Bronchial epithelial cell (primary cell): ENCODE data around the gene PLD5. TPM values are rescaled to one million over a fixed set of nuclear protein-coding genes. Genes with fewer than 3 reads are reported as not detected.

ENCODE experiments used
- DNase-seq: peaks from one replicate; pipeline ENCODE4 v3.0.0-alpha.2; 2010; ENCODE audit warnings: low read depth
- FAIRE-seq: peaks from 2 replicates; lab custom pipeline; 2011; peaks lifted over from hg19 to GRCh38; lab: Jason Lieb, UNC
- H3K27me3 ChIP-seq: 2 replicates; pipeline ENCODE4 v1.5.1; 2011; ENCODE audit warnings: low read length; ENCODE audit not compliant: control insufficient read depth, insufficient read depth
- H3K36me3 ChIP-seq: 2 replicates; pipeline ENCODE4 v1.5.1; 2011; ENCODE audit warnings: low read length; ENCODE audit not compliant: control insufficient read depth, insufficient read depth
- H3K4me3 ChIP-seq: 2 replicates; pipeline ENCODE4 v1.5.1; 2011; ENCODE audit warnings: mild to moderate bottlenecking, low read depth, low read length, control low read depth
- total RNA-seq: library from RNA; depleted of rRNA; stranded (reverse); fragments of >200 nt; gene quantifications from 2 replicates; pipeline ENCODE4 v1.2.1, GENCODE V29; 2014
- TF ChIP-seq, protein P1 (sequence below): IDR thresholded peaks from 2 replicates; pipeline ENCODE4 v1.5.1; 2011; ENCODE audit warnings: mild to moderate bottlenecking, moderate library complexity, low read length, control low read depth, inconsistent platforms; ENCODE audit not compliant: insufficient read depth, severe bottlenecking

The PLD5 gene
- under 0.01 TPM in 1 of 2 replicates, not detected in the other for total RNA-seq

DNA sequence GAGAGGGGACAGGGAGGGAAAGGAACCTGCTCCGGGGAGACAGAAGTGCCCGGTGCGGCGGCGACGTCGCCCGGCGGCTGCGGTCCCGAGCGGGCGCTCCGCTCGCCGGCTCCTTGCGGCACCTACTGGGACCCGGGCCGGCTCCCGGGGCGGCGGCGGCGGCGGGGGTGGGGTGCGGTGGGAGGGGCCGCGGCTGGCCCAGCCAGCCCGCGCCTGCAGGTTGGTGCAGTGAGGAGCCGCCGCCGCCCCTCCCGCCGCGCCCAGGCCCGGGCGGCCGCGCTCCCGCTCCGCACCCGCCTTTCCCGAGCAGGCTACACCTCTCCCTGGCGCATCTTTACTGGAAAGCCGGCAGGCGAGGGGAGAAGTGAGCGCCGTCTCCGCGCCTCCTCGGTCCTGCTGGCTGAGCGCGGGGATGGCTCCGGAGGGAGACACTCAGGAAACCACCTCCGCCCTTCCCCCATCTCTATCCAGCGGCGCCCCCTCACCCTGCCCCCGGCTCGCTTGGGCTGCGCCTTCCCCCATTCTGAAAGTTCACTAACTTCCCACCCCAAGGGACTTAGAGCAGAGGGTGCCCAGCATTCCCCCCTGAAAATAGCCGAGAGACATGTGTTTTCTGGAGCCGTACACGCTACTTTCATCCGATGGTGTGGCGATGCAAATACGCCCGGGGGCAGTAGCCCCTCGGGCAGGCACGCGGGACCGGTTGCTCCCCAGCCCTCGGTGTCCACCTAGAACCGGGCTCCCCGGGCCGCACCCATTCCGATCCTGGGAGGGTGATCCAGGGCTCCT is at the start of gene PLD5:
PLD5 (minus strand) TSS at position 127 of the 789 bp plus-strand sequence.
- H3K27me3 ChIP-seq, result peaks cover 25% of the 10 kb centered on the region
- no peak for DNase-seq
- H3K4me3 ChIP-seq, result peak within 1 kb of the TSS; percentile 20
- H3K36me3 ChIP-seq, result no peaks in the 10 kb centered on the region
- TF ChIP-seq, protein P1, sequence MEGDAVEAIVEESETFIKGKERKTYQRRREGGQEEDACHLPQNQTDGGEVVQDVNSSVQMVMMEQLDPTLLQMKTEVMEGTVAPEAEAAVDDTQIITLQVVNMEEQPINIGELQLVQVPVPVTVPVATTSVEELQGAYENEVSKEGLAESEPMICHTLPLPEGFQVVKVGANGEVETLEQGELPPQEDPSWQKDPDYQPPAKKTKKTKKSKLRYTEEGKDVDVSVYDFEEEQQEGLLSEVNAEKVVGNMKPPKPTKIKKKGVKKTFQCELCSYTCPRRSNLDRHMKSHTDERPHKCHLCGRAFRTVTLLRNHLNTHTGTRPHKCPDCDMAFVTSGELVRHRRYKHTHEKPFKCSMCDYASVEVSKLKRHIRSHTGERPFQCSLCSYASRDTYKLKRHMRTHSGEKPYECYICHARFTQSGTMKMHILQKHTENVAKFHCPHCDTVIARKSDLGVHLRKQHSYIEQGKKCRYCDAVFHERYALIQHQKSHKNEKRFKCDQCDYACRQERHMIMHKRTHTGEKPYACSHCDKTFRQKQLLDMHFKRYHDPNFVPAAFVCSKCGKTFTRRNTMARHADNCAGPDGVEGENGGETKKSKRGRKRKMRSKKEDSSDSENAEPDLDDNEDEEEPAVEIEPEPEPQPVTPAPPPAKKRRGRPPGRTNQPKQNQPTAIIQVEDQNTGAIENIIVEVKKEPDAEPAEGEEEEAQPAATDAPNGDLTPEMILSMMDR, result no peak
- no peak for FAIRE-seq

DNA sequence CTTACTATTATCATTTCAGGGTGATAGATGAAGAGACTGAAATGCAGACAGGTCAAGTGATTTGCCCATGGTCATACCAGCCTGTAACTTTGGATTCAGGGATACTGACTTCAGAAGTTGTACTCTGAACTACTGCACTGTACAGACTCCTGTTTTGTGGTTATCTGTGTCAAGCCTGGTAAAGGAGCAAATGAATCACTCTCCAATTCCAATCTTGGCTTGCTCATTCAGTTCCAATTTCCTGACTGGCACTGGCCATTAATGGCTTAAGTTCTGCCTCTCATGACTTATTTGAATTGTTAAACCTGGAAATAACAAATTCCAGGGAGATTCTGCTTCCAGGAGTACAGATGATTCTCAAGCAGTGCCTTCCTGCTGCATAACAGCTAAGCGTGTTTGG is 45.4 kb upstream of the PLD5 start:
- TF ChIP-seq, protein P1, result no peak
- no peaks in the 10 kb centered on the region for H3K36me3 ChIP-seq
- H3K27me3 ChIP-seq, result no peaks in the 10 kb centered on the region
- no peak overlapping the region for H3K4me3 ChIP-seq
- FAIRE-seq (no peak), DNase-seq (peak; percentile 9)

DNA sequence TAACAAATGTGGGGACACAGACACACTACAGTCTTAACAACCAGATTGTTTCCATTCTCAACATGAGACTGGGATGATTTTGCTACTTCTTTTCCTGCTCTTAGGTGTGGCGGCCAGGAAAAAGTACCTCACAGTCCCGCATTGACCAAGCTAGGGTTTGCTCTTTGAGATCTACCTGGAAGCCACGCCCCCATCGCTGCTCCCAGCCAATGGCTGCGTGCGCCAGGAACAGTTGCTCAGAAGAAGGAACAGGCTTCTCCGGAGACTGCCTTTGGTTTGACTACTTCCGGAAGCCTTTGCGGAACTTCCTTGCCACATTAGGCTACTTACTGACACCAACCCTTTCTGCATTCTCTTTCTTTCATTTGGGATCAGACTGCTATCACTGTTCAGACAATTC is 44.2 kb upstream of the PLD5 start:
- no peak for DNase-seq
- Histone ChIP-seq H3K27me3 (no peaks in the 10 kb centered on the region), H3K4me3 (no peak overlapping the region), H3K36me3 (no peaks in the 10 kb centered on the region)
- TF ChIP-seq, protein P1, result no peak
- no peak for FAIRE-seq

DNA sequence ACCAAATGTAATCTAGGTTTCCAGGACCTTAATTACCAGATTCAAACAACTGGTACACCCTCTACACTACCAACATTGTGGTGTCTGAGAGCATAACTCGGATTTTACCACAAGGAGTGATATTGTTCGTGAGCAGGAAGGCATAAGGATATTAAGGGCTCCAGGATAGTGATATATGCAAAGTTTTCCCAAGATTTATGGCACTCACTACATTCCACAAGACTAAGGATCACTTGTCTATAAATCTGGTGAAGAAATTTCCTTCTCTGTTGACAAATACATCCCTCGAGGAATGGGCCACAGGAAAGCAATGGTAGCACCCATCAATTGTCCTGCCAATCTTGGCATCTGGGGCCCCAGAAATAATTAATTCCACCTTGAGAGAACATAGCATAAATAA is 43.1 kb upstream of the PLD5 start:
- no peak overlapping the region for H3K4me3 ChIP-seq
- no peaks in the 10 kb centered on the region for H3K27me3 ChIP-seq
- TF ChIP-seq, protein P1, result no peak
- DNase-seq (no peak), FAIRE-seq (no peak)
- H3K36me3 ChIP-seq, result no peaks in the 10 kb centered on the region

DNA sequence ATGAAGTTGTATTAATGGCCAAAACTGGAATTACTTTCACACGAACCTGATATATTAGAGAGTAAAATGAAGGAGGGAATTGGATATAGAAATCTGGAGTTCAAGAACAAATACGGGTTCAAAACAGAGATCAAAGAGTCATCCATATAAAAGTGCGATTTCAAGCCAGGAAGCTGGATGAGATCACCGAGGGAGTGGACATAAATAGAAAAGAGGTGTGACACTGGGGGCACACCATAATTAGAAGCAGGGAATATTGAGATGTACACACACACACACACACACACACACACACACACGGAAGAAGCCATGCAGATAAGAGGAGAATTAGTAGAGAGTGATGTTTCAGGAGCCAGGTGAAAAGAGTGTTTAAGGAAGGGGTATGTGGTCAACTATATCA is 32.3 kb upstream of the PLD5 start:
- no peaks in the 10 kb centered on the region for H3K36me3 ChIP-seq
- DNase-seq, result no peak
- no peaks in the 10 kb centered on the region for H3K27me3 ChIP-seq
- H3K4me3 ChIP-seq, result no peak overlapping the region
- TF ChIP-seq, protein P1, result no peak
- FAIRE-seq, result no peak
